Measurements from ENCODE around the gene PPFIA2.

The PPFIA2 gene

GRCh38 chr12:81284137-81284536 lies 475.0 kb downstream of the PPFIA2 start:
- TF ChIP-seq POLR2A (IDR thresholded peaks at IDR 0.05; ENCODE audit: low read depth, low read length) (no peak), TAF1 (IDR thresholded peaks at IDR 0.05; ENCODE audit: borderline replicate concordance, low read depth, low read length) (no peak), POLR2AphosphoS5 (IDR thresholded peaks at IDR 0.05; ENCODE audit: low read depth, low read length) (no peak)
- DNase-seq (ENCODE audit: insufficient read length) = no peak
- no peak for FAIRE-seq

GRCh38 chr12:81274637-81275529 lies 484.3 kb downstream of the PPFIA2 start:
- no peak for FAIRE-seq
- DNase-seq (ENCODE audit: insufficient read length) = no peak
- TF ChIP-seq POLR2A (IDR thresholded peaks at IDR 0.05; ENCODE audit: low read depth, low read length) (no peak), TAF1 (IDR thresholded peaks at IDR 0.05; ENCODE audit: borderline replicate concordance, low read depth, low read length) (no peak), POLR2AphosphoS5 (IDR thresholded peaks at IDR 0.05; ENCODE audit: low read depth, low read length) (no peak)

DNA sequence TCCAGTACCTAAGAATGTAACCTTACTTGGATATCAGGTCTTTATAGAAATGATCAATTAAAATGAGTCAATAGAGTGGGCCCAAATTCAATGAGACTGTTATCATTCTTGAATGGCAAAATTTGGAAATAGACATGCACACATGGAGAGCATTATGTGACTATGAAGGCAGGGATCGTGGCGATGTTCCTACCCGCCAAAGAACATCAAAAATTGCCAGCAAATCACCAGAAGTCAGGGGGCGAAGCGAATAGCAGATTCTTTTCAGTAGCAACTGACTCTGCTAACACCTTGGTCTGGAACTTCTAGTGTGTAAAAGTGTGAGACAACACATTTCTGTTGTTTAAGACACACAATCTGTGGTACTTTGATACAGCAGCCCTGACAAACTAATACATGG lies 488.8 kb downstream of the PPFIA2 start:
- TF ChIP-seq POLR2A (IDR thresholded peaks at IDR 0.05; ENCODE audit: low read depth, low read length) (no peak), TAF1 (IDR thresholded peaks at IDR 0.05; ENCODE audit: borderline replicate concordance, low read depth, low read length) (no peak), POLR2AphosphoS5 (IDR thresholded peaks at IDR 0.05; ENCODE audit: low read depth, low read length) (no peak)
- FAIRE-seq = no peak

GRCh38 chr12:81263072-81263471 lies 496.1 kb downstream of the PPFIA2 start:
- FAIRE-seq (no peak), DNase-seq (ENCODE audit: insufficient read length) (no peak)
- TF ChIP-seq POLR2AphosphoS5 (IDR thresholded peaks at IDR 0.05; ENCODE audit: low read depth, low read length) (no peak), POLR2A (IDR thresholded peaks at IDR 0.05; ENCODE audit: low read depth, low read length) (no peak), TAF1 (IDR thresholded peaks at IDR 0.05; ENCODE audit: borderline replicate concordance, low read depth, low read length) (no peak)

More for the DNA sequence above, 488.8 kb downstream of the PPFIA2 start:
- no peak for DNase-seq (ENCODE audit: insufficient read length)

DNA sequence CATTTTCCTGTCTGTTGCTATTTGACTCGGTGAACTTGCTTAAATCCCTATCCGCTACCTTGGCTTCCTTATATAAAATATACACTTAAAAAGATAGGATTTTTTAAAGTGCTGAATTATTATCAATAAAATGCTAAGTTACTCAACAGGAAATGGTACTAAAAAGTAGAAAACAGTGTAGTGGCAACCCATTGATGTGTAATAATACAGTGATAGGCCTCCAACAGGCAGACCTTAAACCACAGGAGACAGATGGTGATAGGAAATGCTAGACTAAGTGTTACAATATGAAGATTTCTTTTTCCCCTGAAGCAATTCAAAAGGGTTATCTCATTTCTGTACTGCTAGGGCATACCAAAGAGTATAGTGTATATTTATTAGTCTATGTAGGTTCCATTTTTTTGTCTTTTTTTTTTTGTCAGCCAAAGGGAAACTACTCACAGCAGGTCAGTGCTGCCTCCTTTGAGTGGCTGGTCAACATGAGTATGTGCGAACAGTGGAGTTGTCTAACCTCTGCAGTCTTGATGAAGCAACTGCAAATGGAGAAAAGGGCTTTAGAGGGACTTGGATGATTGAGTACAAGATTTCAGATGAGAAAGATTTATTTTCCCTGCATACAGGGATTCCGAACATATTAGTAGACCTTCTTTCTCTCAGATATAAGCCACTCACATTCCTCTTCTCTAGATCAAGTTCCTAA lies 497.5 kb downstream of the PPFIA2 start:
- TF ChIP-seq POLR2AphosphoS5 (IDR thresholded peaks at IDR 0.05; ENCODE audit: low read depth, low read length) (no peak), POLR2A (IDR thresholded peaks at IDR 0.05; ENCODE audit: low read depth, low read length) (no peak), TAF1 (IDR thresholded peaks at IDR 0.05; ENCODE audit: borderline replicate concordance, low read depth, low read length) (no peak)
- FAIRE-seq = no peak
- no peak for DNase-seq (ENCODE audit: insufficient read length)

- FAIRE-seq = no peak
- TF ChIP-seq TAF1 (IDR thresholded peaks at IDR 0.05; ENCODE audit: borderline replicate concordance, low read depth, low read length) = no peak
- TF ChIP-seq POLR2A (IDR thresholded peaks at IDR 0.05; ENCODE audit: low read depth, low read length) = no peak
- TF ChIP-seq POLR2AphosphoS5 (IDR thresholded peaks at IDR 0.05; ENCODE audit: low read depth, low read length) = no peak
- no peak for DNase-seq (ENCODE audit: insufficient read length)
Measured at GRCh38 chr12:81259360-81259759, 499.8 kb downstream of the PPFIA2 start.

- no peak for TF ChIP-seq TAF1 (IDR thresholded peaks at IDR 0.05; ENCODE audit: borderline replicate concordance, low read depth, low read length)
- TF ChIP-seq POLR2AphosphoS5 (IDR thresholded peaks at IDR 0.05; ENCODE audit: low read depth, low read length) = no peak
- no peak for TF ChIP-seq POLR2A (IDR thresholded peaks at IDR 0.05; ENCODE audit: low read depth, low read length)
- no peak for FAIRE-seq
- no peak for DNase-seq (ENCODE audit: insufficient read length)
Measured at GRCh38 chr12:81257947-81258551, 501.1 kb downstream of the PPFIA2 start.

DNA sequence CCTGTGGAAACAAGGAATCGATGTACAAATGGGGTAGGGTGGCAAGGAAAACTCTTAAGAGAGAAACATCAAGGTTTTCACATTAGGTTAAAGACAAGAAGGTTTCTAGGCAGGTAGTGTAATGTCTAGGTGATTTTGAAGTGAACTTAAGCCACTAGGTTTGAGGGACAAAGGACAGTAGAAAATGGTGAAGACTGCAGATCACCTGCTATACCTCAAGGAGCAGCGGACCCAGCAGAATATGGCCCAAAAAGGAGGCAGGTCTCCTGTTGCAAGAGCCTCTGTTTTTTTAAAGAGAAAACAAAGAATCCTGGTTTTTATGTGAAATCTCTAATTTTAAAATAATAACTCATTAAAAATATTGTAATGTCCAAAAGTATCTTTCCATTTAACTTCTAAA lies 503.2 kb downstream of the PPFIA2 start:
- FAIRE-seq (no peak), DNase-seq (ENCODE audit: insufficient read length) (no peak)
- TF ChIP-seq POLR2AphosphoS5 (IDR thresholded peaks at IDR 0.05; ENCODE audit: low read depth, low read length) (no peak), POLR2A (IDR thresholded peaks at IDR 0.05; ENCODE audit: low read depth, low read length) (no peak), TAF1 (IDR thresholded peaks at IDR 0.05; ENCODE audit: borderline replicate concordance, low read depth, low read length) (no peak)

DNA sequence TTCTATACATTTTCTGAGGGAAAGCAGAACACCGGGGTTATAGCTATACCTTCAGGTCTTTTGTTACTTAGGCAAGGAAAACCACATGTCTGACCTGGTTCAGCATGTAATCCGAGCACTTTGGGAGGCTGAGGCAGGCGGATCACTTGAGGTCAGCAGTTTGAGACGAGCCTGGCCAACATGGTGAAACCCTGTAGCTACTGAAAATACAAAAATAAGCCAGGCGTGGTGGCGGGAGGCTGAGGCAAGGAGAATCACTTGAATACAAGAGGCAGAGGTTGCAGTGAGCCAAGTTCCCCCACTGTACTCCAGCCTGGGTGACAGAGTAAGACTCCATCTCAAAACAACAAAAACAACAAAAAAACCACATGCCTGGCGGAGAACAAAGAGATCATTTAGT lies 503.7 kb downstream of the PPFIA2 start:
- FAIRE-seq (no peak), DNase-seq (ENCODE audit: insufficient read length) (no peak)

GRCh38 chr12:81253360-81253759 lies 505.8 kb downstream of the PPFIA2 start:
- no peak for FAIRE-seq
- no peak for TF ChIP-seq POLR2AphosphoS5 (IDR thresholded peaks at IDR 0.05; ENCODE audit: low read depth, low read length)
- no peak for TF ChIP-seq POLR2A (IDR thresholded peaks at IDR 0.05; ENCODE audit: low read depth, low read length)
- TF ChIP-seq TAF1 (IDR thresholded peaks at IDR 0.05; ENCODE audit: borderline replicate concordance, low read depth, low read length) = no peak
- no peak for DNase-seq (ENCODE audit: insufficient read length)

More for the DNA sequence above, 503.7 kb downstream of the PPFIA2 start:
- TF ChIP-seq POLR2A (IDR thresholded peaks at IDR 0.05; ENCODE audit: low read depth, low read length) (no peak), POLR2AphosphoS5 (IDR thresholded peaks at IDR 0.05; ENCODE audit: low read depth, low read length) (no peak), TAF1 (IDR thresholded peaks at IDR 0.05; ENCODE audit: borderline replicate concordance, low read depth, low read length) (no peak)

DNA sequence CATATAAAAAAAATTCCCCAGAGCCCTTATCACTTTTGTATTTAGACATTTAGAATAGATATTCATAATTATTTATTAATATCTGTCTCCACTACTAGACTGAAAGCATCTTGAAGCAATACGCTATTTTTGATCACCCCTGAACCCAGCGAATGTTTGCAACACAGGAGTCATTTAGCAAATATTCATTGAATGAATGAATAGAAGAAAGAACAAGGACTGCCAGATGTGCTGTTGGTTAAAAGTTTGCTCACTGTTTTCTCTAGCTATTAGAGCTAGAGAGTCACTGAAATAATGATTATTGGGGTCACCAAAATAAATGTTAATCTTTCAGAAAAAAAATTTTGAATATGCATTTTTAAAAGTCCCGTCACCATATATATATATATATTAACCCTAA lies 506.9 kb downstream of the PPFIA2 start:
- no peak for DNase-seq (ENCODE audit: insufficient read length)
- TF ChIP-seq POLR2AphosphoS5 (IDR thresholded peaks at IDR 0.05; ENCODE audit: low read depth, low read length) (no peak), POLR2A (IDR thresholded peaks at IDR 0.05; ENCODE audit: low read depth, low read length) (no peak), TAF1 (IDR thresholded peaks at IDR 0.05; ENCODE audit: borderline replicate concordance, low read depth, low read length) (no peak)
- FAIRE-seq = no peak

All from GM12892 (cell line).